CD4-positive, alpha-beta T cell (primary cell): ENCODE data around the gene ALPK1. TPM values are rescaled to one million over a fixed set of nuclear protein-coding genes. Genes with fewer than 3 reads are reported as not detected.

Experiments
- ATAC-seq: fragments of 200-7000 bp; cut with Tn5 transposase; one replicate; pipeline ENCODE4 v1.10.0; 2022; ENCODE audit warnings: mild to moderate bottlenecking; ENCODE audit not compliant: poor library complexity
- CTCF ChIA-PET: fragments of 350-600 bp; sonication (Branson Sonifier 250); formaldehyde crosslinking; loops from one replicate; lab custom pipeline; 2021; ENCODE audit warnings: antibody characterized with exemption, inconsistent platforms; lab: Charles Lee
- POLR2A ChIA-PET: fragments of 350-600 bp; sonication (Branson Sonifier 250); formaldehyde crosslinking; loops from one replicate; lab custom pipeline; 2021; ENCODE audit warnings: antibody characterized with exemption, inconsistent platforms; lab: Charles Lee
- DNase-seq, 14 experiments: peaks; one replicate each; pipeline ENCODE4 v3.0.0-alpha.2; 2013 to 2020; ENCODE audit warnings: mixed read lengths in 2 of 14
- H3K27ac ChIP-seq, 2 donors: one replicate each; pipeline versions ENCODE4 v1.5.1 to v1.7.0; 2013; ENCODE audit warnings: low read length in 2 of 2, low read depth in 1 of 2, mild to moderate bottlenecking in 1 of 2
- H3K27me3 ChIP-seq, 2 experiments: 1 replicate in 1 of 2; 2 replicates in 1 of 2; pipeline versions ENCODE4 v1.6.1 to v1.7.0; 2013; ENCODE audit warnings: low read length in 2 of 2, control low read depth in 1 of 2, mild to moderate bottlenecking in 1 of 2, moderate library complexity in 1 of 2; ENCODE audit not compliant: insufficient read depth in 2 of 2, control insufficient read depth in 1 of 2
- H3K36me3 ChIP-seq: one replicate; pipeline ENCODE4 v1.6.1; 2013; ENCODE audit warnings: low read length, control low read depth; ENCODE audit not compliant: insufficient read depth
- H3K4me1 ChIP-seq: one replicate; pipeline ENCODE4 v1.6.1; 2013; ENCODE audit warnings: low read length, control low read depth; ENCODE audit not compliant: insufficient read depth
- H3K4me3 ChIP-seq: one replicate; pipeline ENCODE4 v1.5.1; 2013; ENCODE audit warnings: mild to moderate bottlenecking, low read length, moderate library complexity
- H3K9me3 ChIP-seq, 2 experiments: 1 replicate in 1 of 2; 2 replicates in 1 of 2; pipeline versions ENCODE4 v1.6.1 to v1.7.0; 2013; ENCODE audit warnings: low read length in 2 of 2, mild to moderate bottlenecking in 2 of 2, control low read depth in 1 of 2, moderate library complexity in 1 of 2; ENCODE audit not compliant: control insufficient read depth in 1 of 2, insufficient read depth in 1 of 2
- H3K27ac Mint-ChIP-seq: one replicate; pipeline ENCODE4 v1.8.0; 2020; ENCODE audit warnings: mixed read lengths
- H3K27me3 Mint-ChIP-seq: one replicate; pipeline ENCODE4 v1.8.0; 2021; ENCODE audit warnings: mixed read lengths
- H3K36me3 Mint-ChIP-seq: one replicate; pipeline ENCODE4 v1.8.0; 2021; ENCODE audit warnings: low read depth, mixed read lengths
- H3K4me1 Mint-ChIP-seq: one replicate; pipeline ENCODE4 v1.8.0; 2021; ENCODE audit warnings: low read depth, mixed read lengths
- H3K4me3 Mint-ChIP-seq: one replicate; pipeline ENCODE4 v1.8.0; 2020; ENCODE audit warnings: mild to moderate bottlenecking, mixed read lengths
- H3K9me3 Mint-ChIP-seq: one replicate; pipeline ENCODE4 v1.8.0; 2020; ENCODE audit warnings: mixed read lengths
- CTCF ChIP-seq: fragments of 200-600 bp; IDR thresholded peaks from one replicate; pipeline ENCODE4 v1.8.0; 2022; ENCODE audit warnings: antibody characterized with exemption, mild to moderate bottlenecking
- intact Hi-C, 2 experiments: fragments of 100-400 bp; cut with DNase I in 1 of 2; cut with micrococcal nuclease in 1 of 2; formaldehyde crosslinking; loops; one replicate each; pipeline versions ENCODE4 v1.15.1 to v1.9.0; 2023 to 2025; cut with DNase I, micrococcal nuclease
- total RNA-seq, 174 experiments: library from RNA in 2 of 174; stranded (reverse) in 2 of 174; gene quantifications; one replicate each; pipeline ENCODE4 v1.2.3 and lab custom pipeline; 2021 to 2026

ALPK1 gene
- total RNA-seq, 2 experiments from 2014 or later, result 8.2 to 9.5 TPM

GRCh38 chr4:112328734-112329130 lies 31.6 kb downstream of the ALPK1 start:
- ChIA-PET POLR2A (no interaction called here), CTCF (interaction anchor here (1.0 to 1.1 kb wide), 2 partner anchors 175 to 193 kb away, joined by 3 read pairs; no protein-coding TSS in a partner anchor)
- no peak for TF ChIP-seq CTCF
- no peak overlapping the region for H3K27ac ChIP-seq
- intact Hi-C loops, result loop anchor here (1.0 to 5.0 kb wide), 7 partner anchors 195 to 609 kb away; no protein-coding TSS in a partner anchor
- peaks cover 4% of the 10 kb centered on the region for H3K36me3 ChIP-seq
- no peaks in the 10 kb centered on the region for H3K27me3 ChIP-seq
- Mint-ChIP-seq H3K27me3 (no peaks in the 10 kb centered on the region), H3K4me3 (no peak overlapping the region), H3K4me1 (peaks cover 5% of the 10 kb centered on the region), H3K36me3 (peaks cover 39% of the 10 kb centered on the region), H3K27ac (no peak overlapping the region), H3K9me3 (no peaks in the 10 kb centered on the region)
- no peak overlapping the region for H3K4me3 ChIP-seq
- DNase-seq (no peak), ATAC-seq (no peak)
- no peaks in the 10 kb centered on the region for H3K4me1 ChIP-seq
- no peaks in the 10 kb centered on the region for H3K9me3 ChIP-seq

GRCh38 chr4:112329672-112330375 lies 32.7 kb downstream of the ALPK1 start:
- Histone ChIP-seq H3K9me3 (no peaks in the 10 kb centered on the region), H3K27ac (no peak overlapping the region), H3K36me3 (no peaks in the 10 kb centered on the region), H3K4me1 (no peaks in the 10 kb centered on the region), H3K27me3 (no peaks in the 10 kb centered on the region), H3K4me3 (no peak overlapping the region)
- no peak for ATAC-seq
- Mint-ChIP-seq H3K4me1 (peaks cover 5% of the 10 kb centered on the region), H3K27ac (no peak overlapping the region), H3K4me3 (no peak overlapping the region), H3K9me3 (no peaks in the 10 kb centered on the region), H3K36me3 (peaks cover 36% of the 10 kb centered on the region), H3K27me3 (no peaks in the 10 kb centered on the region)
- CTCF ChIA-PET, result no interaction called here
- POLR2A ChIA-PET, result no interaction called here
- TF ChIP-seq CTCF, result no peak
- DNase-seq, result no peak
- intact Hi-C loops, result loop anchor here (2.0 to 5.0 kb wide), 5 partner anchors 195 to 607 kb away; no protein-coding TSS in a partner anchor

- H3K4me1 ChIP-seq, result no peaks in the 10 kb centered on the region
- H3K4me3 ChIP-seq, result no peak overlapping the region
- ATAC-seq (no peak), DNase-seq (no peak)
- no peaks in the 10 kb centered on the region for H3K27me3 ChIP-seq
- peaks cover 4% of the 10 kb centered on the region for H3K36me3 ChIP-seq
- peaks cover 5% of the 10 kb centered on the region for H3K4me1 Mint-ChIP-seq
- no peak for TF ChIP-seq CTCF
- peaks cover 25% of the 10 kb centered on the region for H3K36me3 Mint-ChIP-seq
- CTCF ChIA-PET, result no interaction called here
- intact Hi-C loops, result no loop called here
- no peaks in the 10 kb centered on the region for H3K9me3 Mint-ChIP-seq
- H3K27ac Mint-ChIP-seq, result no peak overlapping the region
- POLR2A ChIA-PET, result no interaction called here
- H3K4me3 Mint-ChIP-seq, result no peak overlapping the region
- no peaks in the 10 kb centered on the region for H3K27me3 Mint-ChIP-seq
- H3K9me3 ChIP-seq, result no peaks in the 10 kb centered on the region
- H3K27ac ChIP-seq, result no peak overlapping the region
Measured at GRCh38 chr4:112330921-112331320, 33.8 kb downstream of the ALPK1 start.
